Caco-2 (cell line): ENCODE data around the gene SEMA6D. TPM values are rescaled to one million over a fixed set of nuclear protein-coding genes. Genes with fewer than 3 reads are reported as not detected.

ENCODE experiments used
- BruUV-seq: library from RNA; stranded (reverse); fragments of 400-500 nt; replicated peaks from 2 replicates; lab custom pipeline; 2021; lab: Mats Ljungman, UMichigan
- CTCF ChIA-PET: fragments of 300-600 bp; sonication (Branson Sonifier 250); formaldehyde crosslinking; loops from one replicate; lab custom pipeline; 2022; ENCODE audit warnings: antibody characterized with exemption; lab: Charles Lee
- POLR2A ChIA-PET: fragments of 300-600 bp; sonication (Branson Sonifier 250); formaldehyde crosslinking; loops from one replicate; lab custom pipeline; 2022; ENCODE audit warnings: antibody characterized with exemption; lab: Charles Lee
- DNase-seq, 2 experiments: peaks; one replicate each; pipeline versions ENCODE4 v3.0.0 to v3.0.0-alpha.2; 2020 to 2022
- H3K27me3 ChIP-seq: replicated peaks from 2 replicates; pipeline ENCODE4 v1.6.0; 2011; ENCODE audit warnings: low read length; ENCODE audit not compliant: control insufficient read depth, insufficient read depth
- H3K36me3 ChIP-seq: 2 replicates; pipeline ENCODE4 v1.5.1; 2011; ENCODE audit warnings: low read length; ENCODE audit not compliant: control insufficient read depth, insufficient read depth
- H3K4me1 ChIP-seq: fragments of 250-450 bp; sonication (Bioruptor Pico); 2 replicates; pipeline ENCODE4 v1.5.1; 2020; ENCODE audit warnings: mild to moderate bottlenecking
- H3K4me3 ChIP-seq: 2 replicates; pipeline ENCODE4 v1.5.1; 2011; ENCODE audit warnings: low read depth, mild to moderate bottlenecking, control low read depth, low read length
- H3K9me3 ChIP-seq: fragments of 250-450 bp; sonication (Bioruptor Pico); 2 replicates; pipeline ENCODE4 v1.5.1; 2020; ENCODE audit warnings: mild to moderate bottlenecking, moderate library complexity
- H3K27ac Mint-ChIP-seq: one replicate; pipeline ENCODE4 v1.8.0; 2022; ENCODE audit warnings: mixed read lengths; ENCODE audit not compliant: unreplicated experiment
- H3K27me3 Mint-ChIP-seq: one replicate; pipeline ENCODE4 v1.8.0; 2022; ENCODE audit warnings: mixed read lengths; ENCODE audit not compliant: insufficient read depth, unreplicated experiment
- H3K36me3 Mint-ChIP-seq: one replicate; pipeline ENCODE4 v1.8.0; 2022; ENCODE audit warnings: mild to moderate bottlenecking, mixed read lengths; ENCODE audit not compliant: insufficient read depth, unreplicated experiment
- H3K4me1 Mint-ChIP-seq: one replicate; pipeline ENCODE4 v1.8.0; 2022; ENCODE audit warnings: low read depth, mixed read lengths; ENCODE audit not compliant: unreplicated experiment
- H3K4me3 Mint-ChIP-seq: one replicate; pipeline ENCODE4 v1.8.0; 2022; ENCODE audit warnings: mild to moderate bottlenecking, moderate library complexity, mixed read lengths; ENCODE audit not compliant: unreplicated experiment
- H3K9me3 Mint-ChIP-seq: one replicate; pipeline ENCODE4 v1.8.0; 2022; ENCODE audit warnings: mixed read lengths; ENCODE audit not compliant: unreplicated experiment
- intact Hi-C: fragments of 100-400 bp; cut with micrococcal nuclease; formaldehyde crosslinking; loops from one replicate; pipeline ENCODE4 v1.10.0; 2022; ENCODE audit not compliant: unreplicated experiment
- total RNA-seq: library from RNA; stranded (reverse); gene quantifications from 2 replicates; pipeline ENCODE4 v1.2.3, GENCODE V29; 2022
- TF ChIP-seq, protein P1 (sequence below), 2 experiments: fragments of 200-600 bp in 1 of 2; IDR thresholded peaks; 1 replicate in 1 of 2; 2 replicates in 1 of 2; pipeline versions ENCODE4 v1.5.1 to v1.8.0; 2011 to 2022; ENCODE audit warnings: antibody characterized with exemption in 1 of 2, control low read depth in 1 of 2, inconsistent platforms in 1 of 2, low read depth in 1 of 2, low read length in 1 of 2, mild to moderate bottlenecking in 1 of 2, moderate library complexity in 1 of 2; ENCODE audit not compliant: insufficient read depth in 1 of 2, severe bottlenecking in 1 of 2, unreplicated experiment in 1 of 2

SEMA6D gene
- total RNA-seq, 1 experiment from 2014 or later, result 0.18 TPM

DNA sequence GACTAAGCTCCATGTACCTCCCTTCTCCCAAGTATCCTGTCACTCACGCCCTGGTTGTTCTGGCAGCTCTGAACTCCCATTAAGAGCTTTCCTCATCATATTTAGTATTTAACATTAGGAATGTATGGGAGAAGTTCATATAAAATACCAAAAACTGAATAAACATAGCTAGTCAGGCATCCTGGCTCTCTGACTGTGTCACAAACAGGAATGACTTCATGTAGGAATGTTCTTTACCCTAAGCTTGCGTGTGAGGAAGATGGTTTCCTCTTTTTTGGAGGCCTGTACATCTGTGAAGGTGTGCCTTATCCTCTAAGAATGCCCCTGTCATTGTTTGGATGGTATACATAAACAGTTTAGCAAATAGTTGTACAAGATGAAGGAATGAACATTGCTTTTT is 38.6 kb downstream of the SEMA6D start:
- BruUV-seq, result no TSS peak
- no peak overlapping the region for H3K4me3 Mint-ChIP-seq
- DNase-seq, result no peak
- peaks cover 8% of the 10 kb centered on the region for H3K9me3 ChIP-seq
- TF ChIP-seq, protein P1, sequence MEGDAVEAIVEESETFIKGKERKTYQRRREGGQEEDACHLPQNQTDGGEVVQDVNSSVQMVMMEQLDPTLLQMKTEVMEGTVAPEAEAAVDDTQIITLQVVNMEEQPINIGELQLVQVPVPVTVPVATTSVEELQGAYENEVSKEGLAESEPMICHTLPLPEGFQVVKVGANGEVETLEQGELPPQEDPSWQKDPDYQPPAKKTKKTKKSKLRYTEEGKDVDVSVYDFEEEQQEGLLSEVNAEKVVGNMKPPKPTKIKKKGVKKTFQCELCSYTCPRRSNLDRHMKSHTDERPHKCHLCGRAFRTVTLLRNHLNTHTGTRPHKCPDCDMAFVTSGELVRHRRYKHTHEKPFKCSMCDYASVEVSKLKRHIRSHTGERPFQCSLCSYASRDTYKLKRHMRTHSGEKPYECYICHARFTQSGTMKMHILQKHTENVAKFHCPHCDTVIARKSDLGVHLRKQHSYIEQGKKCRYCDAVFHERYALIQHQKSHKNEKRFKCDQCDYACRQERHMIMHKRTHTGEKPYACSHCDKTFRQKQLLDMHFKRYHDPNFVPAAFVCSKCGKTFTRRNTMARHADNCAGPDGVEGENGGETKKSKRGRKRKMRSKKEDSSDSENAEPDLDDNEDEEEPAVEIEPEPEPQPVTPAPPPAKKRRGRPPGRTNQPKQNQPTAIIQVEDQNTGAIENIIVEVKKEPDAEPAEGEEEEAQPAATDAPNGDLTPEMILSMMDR (IDR thresholded peaks at IDR 0.05; ENCODE audit: insufficient read depth in 1 of 2, low read depth in 1 of 2, low read length in 1 of 2, severe bottlenecking in 1 of 2, unreplicated experiment in 1 of 2), result no peak
- H3K27ac Mint-ChIP-seq, result no peak overlapping the region
- no peaks in the 10 kb centered on the region for H3K36me3 ChIP-seq
- no peak overlapping the region for H3K4me3 ChIP-seq
- no peaks in the 10 kb centered on the region for H3K27me3 ChIP-seq
- H3K27me3 Mint-ChIP-seq, result no peaks in the 10 kb centered on the region
- H3K9me3 Mint-ChIP-seq, result peaks cover 35% of the 10 kb centered on the region
- intact Hi-C loops, result no loop called here
- no peaks in the 10 kb centered on the region for H3K4me1 ChIP-seq
- no peaks in the 10 kb centered on the region for H3K4me1 Mint-ChIP-seq
- H3K36me3 Mint-ChIP-seq, result no peaks in the 10 kb centered on the region
- POLR2A ChIA-PET, result no interaction called here
- CTCF ChIA-PET, result no interaction called here

DNA sequence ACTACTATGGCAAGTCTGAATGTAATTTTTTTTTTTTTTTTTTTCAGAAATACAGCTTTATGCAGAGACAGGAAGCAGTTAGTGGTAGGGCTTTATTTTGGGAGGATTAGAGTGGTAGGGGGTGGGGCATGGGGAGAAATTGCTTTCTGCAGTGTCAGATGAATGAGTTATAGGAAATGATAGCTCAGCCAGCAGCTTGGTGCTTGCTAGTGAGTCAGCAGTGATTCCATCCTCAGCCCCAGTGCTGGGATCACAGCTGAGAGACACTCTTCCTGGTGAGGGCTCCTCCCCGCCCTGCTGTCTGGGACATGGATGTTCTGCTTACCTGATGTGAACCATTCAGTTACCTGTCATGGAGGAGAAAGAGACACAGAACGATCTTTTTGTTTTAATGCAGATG is 39.6 kb downstream of the SEMA6D start:
- POLR2A ChIA-PET, result no interaction called here
- Histone ChIP-seq H3K9me3 (peaks cover 8% of the 10 kb centered on the region), H3K27me3 (no peaks in the 10 kb centered on the region), H3K4me1 (no peaks in the 10 kb centered on the region), H3K4me3 (no peak overlapping the region), H3K36me3 (no peaks in the 10 kb centered on the region)
- no peaks in the 10 kb centered on the region for H3K4me1 Mint-ChIP-seq
- peaks cover 31% of the 10 kb centered on the region for H3K9me3 Mint-ChIP-seq
- DNase-seq, result no peak
- no peaks in the 10 kb centered on the region for H3K36me3 Mint-ChIP-seq
- H3K27ac Mint-ChIP-seq, result no peak overlapping the region
- no TSS peak for BruUV-seq
- CTCF ChIA-PET, result no interaction called here
- intact Hi-C loops, result no loop called here
- TF ChIP-seq, protein P1 (IDR thresholded peaks at IDR 0.05; ENCODE audit: insufficient read depth in 1 of 2, low read depth in 1 of 2, low read length in 1 of 2, severe bottlenecking in 1 of 2, unreplicated experiment in 1 of 2), result no peak
- no peaks in the 10 kb centered on the region for H3K27me3 Mint-ChIP-seq
- H3K4me3 Mint-ChIP-seq, result no peak overlapping the region

DNA sequence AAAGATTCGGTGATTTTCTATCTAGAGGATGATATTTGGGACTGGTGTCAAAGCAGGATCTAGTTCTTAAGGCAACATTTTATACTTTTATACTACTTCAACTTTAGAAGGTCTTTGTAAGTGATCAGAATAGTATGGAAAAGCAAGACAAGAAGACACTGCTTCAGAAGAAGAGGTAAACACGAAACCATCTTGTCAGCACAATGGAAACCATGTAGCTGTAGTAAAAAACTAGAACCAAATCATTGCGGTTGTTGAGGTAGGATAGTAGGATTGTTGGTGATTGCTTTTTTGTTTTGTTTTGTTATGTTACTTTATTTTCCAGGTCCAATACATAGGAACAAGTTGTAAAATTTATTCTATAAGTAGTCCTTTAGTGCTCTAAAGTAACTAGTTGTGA is 40.0 kb downstream of the SEMA6D start:
- Mint-ChIP-seq H3K9me3 (peaks cover 27% of the 10 kb centered on the region), H3K27me3 (no peaks in the 10 kb centered on the region), H3K27ac (no peak overlapping the region), H3K4me1 (no peaks in the 10 kb centered on the region), H3K36me3 (no peaks in the 10 kb centered on the region), H3K4me3 (no peak overlapping the region)
- intact Hi-C loops, result no loop called here
- Histone ChIP-seq H3K9me3 (peaks cover 8% of the 10 kb centered on the region), H3K4me3 (no peak overlapping the region), H3K36me3 (no peaks in the 10 kb centered on the region), H3K27me3 (no peaks in the 10 kb centered on the region), H3K4me1 (no peaks in the 10 kb centered on the region)
- BruUV-seq, result no TSS peak
- POLR2A ChIA-PET, result no interaction called here
- TF ChIP-seq, protein P1 (IDR thresholded peaks at IDR 0.05; ENCODE audit: insufficient read depth in 1 of 2, low read depth in 1 of 2, low read length in 1 of 2, severe bottlenecking in 1 of 2, unreplicated experiment in 1 of 2), result no peak
- no peak for DNase-seq
- CTCF ChIA-PET, result no interaction called here
